Stomach (tissue), 9 donors: ENCODE results near the gene PRDM5. TPM values are rescaled to one million over a fixed set of nuclear protein-coding genes. Genes with fewer than 3 reads are reported as not detected.

ENCODE experiments used
- DNase-seq, 2 donors: peaks; one replicate each; pipeline versions ENCODE4 v3.0.0 to v3.0.0-alpha.2; 2013 to 2019
- H3K27ac ChIP-seq, 5 donors: fragments of 200-600 bp in 4 of 5; sonication (generic) in 4 of 5; one replicate each; pipeline ENCODE4 v1.5.1; 2013 to 2019; ENCODE audit warnings: mild to moderate bottlenecking in 1 of 5, moderate library complexity in 1 of 5
- H3K27me3 ChIP-seq, 3 donors: fragments of 200-600 bp; sonication (generic); one replicate each; pipeline ENCODE4 v1.5.1; 2017 to 2019; ENCODE audit warnings: mixed run types in 1 of 3
- H3K36me3 ChIP-seq, 4 donors: fragments of 200-600 bp; sonication (generic); 1 replicate in 3 of 4; 2 replicates in 1 of 4; pipeline ENCODE4 v1.5.1; 2016 to 2019
- H3K4me1 ChIP-seq, 4 donors: fragments of 200-600 bp; sonication (generic); one replicate each; pipeline ENCODE4 v1.5.1; 2016 to 2019
- H3K4me3 ChIP-seq, 4 donors: fragments of 200-600 bp; sonication (generic) in 3 of 4; one replicate each; pipeline ENCODE4 v1.5.1; 2016 to 2019; ENCODE audit warnings: mild to moderate bottlenecking in 1 of 4
- H3K9me3 ChIP-seq, 4 donors: fragments of 200-600 bp; sonication (generic); one replicate each; pipeline ENCODE4 v1.5.1; 2016 to 2019
- CTCF ChIP-seq, 7 experiments: fragments of 450-650 bp in 4 of 7; fragments of 200-600 bp in 3 of 7; sonication (generic) in 3 of 7; IDR thresholded peaks; one replicate each; pipeline ENCODE4 v1.5.1; 2016 to 2019; ENCODE audit warnings: antibody characterized with exemption in 7 of 7, control low read depth in 2 of 7, mild to moderate bottlenecking in 1 of 7
- EP300 ChIP-seq: sonication (generic); formaldehyde crosslinking; IDR thresholded peaks from one replicate; pipeline ENCODE4 v1.6.1; 2017; ENCODE audit warnings: antibody characterized with exemption
- POLR2A ChIP-seq, 4 donors: fragments of 450-650 bp; IDR thresholded peaks; one replicate each; pipeline ENCODE4 v1.6.1; 2016; ENCODE audit warnings: antibody characterized with exemption in 4 of 4, control low read depth in 2 of 4, mild to moderate bottlenecking in 1 of 4, moderate library complexity in 1 of 4
- POLR2AphosphoS5 ChIP-seq, 3 donors: sonication (generic); formaldehyde crosslinking; IDR thresholded peaks; one replicate each; pipeline ENCODE4 v1.6.1; 2016; ENCODE audit warnings: antibody characterized with exemption in 3 of 3
- WGBS, 5 donors: extraction: QIAGEN DNeasy Blood & Tissue Kit in 3 of 5; methylation state at CpG; one replicate each; pipeline versions ENCODE4 v1.1.5 to v1.1.7; 2013 to 2018; 5-methylcytosine and 5-hydroxymethylcytosine counted together
- intact Hi-C: fragments of 100-400 bp; cut with DNase I; formaldehyde crosslinking; loops from one replicate; pipeline ENCODE4 v1.15.1; 2023; ENCODE audit warnings: low total_unique reads
- polyA plus RNA-seq, 3 donors: library from polyadenylated mRNA; stranded (reverse); fragments of 200-250 nt; gene quantifications; one replicate each; pipeline ENCODE4 v1.2.3, GENCODE V29; 2013
- total RNA-seq, 5 donors: library from RNA; depleted of rRNA; stranded (reverse); fragments of >200 nt; gene quantifications; one replicate each; pipeline versions ENCODE4 v1.1.0 to v1.2.3, GENCODE V29; 2014 to 2016
- donor health status: healthy with polysubstance abuse.
- donor health status: Bipolar disorder and iron deficiency.
- donor health status: healthy.

PRDM5 gene
- total and polyA plus RNA-seq, 8 donors = 1.5 to 64.7 (median 10.7) TPM

GRCh38 chr4:120815361-120815760 is 107.2 kb downstream of the PRDM5 start:
- TF ChIP-seq POLR2A (IDR thresholded peaks at IDR 0.05) (no peak), POLR2AphosphoS5 (IDR thresholded peaks at IDR 0.05) (no peak), EP300 (no peak), CTCF (IDR thresholded peaks at IDR 0.05) (no peak)
- H3K4me3 ChIP-seq = no peak overlapping the region
- H3K36me3 ChIP-seq = peaks cover 0 to 11% (median 0%) of the 10 kb centered on the region in 4 donors
- H3K4me1 ChIP-seq = no peaks in the 10 kb centered on the region
- WGBS, 5 donors = 79 to 93% (median 86%) methylated on average over 2 of the region's 2 CpGs
- no peak overlapping the region for H3K27ac ChIP-seq
- intact Hi-C loops = no loop called here
- DNase-seq = no peak
- H3K9me3 ChIP-seq = peaks cover 0 to under 1% (median 0%) of the 10 kb centered on the region in 4 donors
- H3K27me3 ChIP-seq = no peaks in the 10 kb centered on the region

- peaks cover 0 to 16% (median 0%) of the 10 kb centered on the region in 4 donors for H3K36me3 ChIP-seq
- TF ChIP-seq POLR2A (IDR thresholded peaks at IDR 0.05) (no peak), CTCF (IDR thresholded peaks at IDR 0.05) (no peak)
- intact Hi-C loops = no loop called here
- no peak overlapping the region for H3K4me3 ChIP-seq
- 89 to 97% (median 93%) methylated on average over 2 of the region's 2 CpGs for WGBS, 5 donors
- peaks cover 0 to 5% (median 2%) of the 10 kb centered on the region in 4 donors for H3K9me3 ChIP-seq
- H3K4me1 ChIP-seq = no peaks in the 10 kb centered on the region
- H3K27ac ChIP-seq = no peak overlapping the region
- no peak for DNase-seq
- no peaks in the 10 kb centered on the region for H3K27me3 ChIP-seq
Measured at GRCh38 chr4:120814886-120815285, 107.6 kb downstream of the PRDM5 start.

GRCh38 chr4:120812216-120812615 is 110.3 kb downstream of the PRDM5 start:
- Histone ChIP-seq H3K4me3 (no peak overlapping the region), H3K27me3 (no peaks in the 10 kb centered on the region), H3K27ac (no peak overlapping the region), H3K36me3 (peaks cover 6 to 39% (median 13%) of the 10 kb centered on the region in 4 donors), H3K9me3 (peaks cover 0 to 26% (median 9%) of the 10 kb centered on the region in 4 donors), H3K4me1 (no peaks in the 10 kb centered on the region)
- DNase-seq = no peak
- WGBS, 5 donors = 67 to 100% (median 97%) methylated on average over 2 of the region's 2 CpGs
- TF ChIP-seq POLR2AphosphoS5 (IDR thresholded peaks at IDR 0.05) (no peak), POLR2A (IDR thresholded peaks at IDR 0.05) (no peak), CTCF (IDR thresholded peaks at IDR 0.05) (no peak), EP300 (no peak)
- intact Hi-C loops = no loop called here

- intact Hi-C loops = no loop called here
- 90 to 97% (median 96%) methylated on average over 1 of the region's 1 CpG for WGBS, 5 donors
Measured at GRCh38 chr4:120809518-120809917, 113.0 kb downstream of the PRDM5 start.

More at GRCh38 chr4:120809518-120809917, 113.0 kb downstream of the PRDM5 start:
- H3K27me3 ChIP-seq = no peaks in the 10 kb centered on the region
- H3K4me1 ChIP-seq = no peaks in the 10 kb centered on the region
- H3K4me3 ChIP-seq = no peak overlapping the region
- no peak for DNase-seq
- TF ChIP-seq POLR2AphosphoS5 (IDR thresholded peaks at IDR 0.05) = no peak
- TF ChIP-seq CTCF (IDR thresholded peaks at IDR 0.05) = no peak
- no peak for TF ChIP-seq EP300
- TF ChIP-seq POLR2A (IDR thresholded peaks at IDR 0.05) = no peak
- peaks cover 0 to 35% (median 12%) of the 10 kb centered on the region in 4 donors for H3K9me3 ChIP-seq
- H3K36me3 ChIP-seq = peaks cover 6 to 35% (median 14%) of the 10 kb centered on the region in 4 donors
- no peak overlapping the region for H3K27ac ChIP-seq
